ENCODE results near the gene ZNF32.
A peak's percentile ranks its signal among the peaks of the same experiment; 100 is the strongest.
"Not testable (repeated sequence)": the region's sequence is repeated elsewhere in the genome, so short reads cannot be mapped to it uniquely, and the experiment has no call there.

ZNF32 gene

GRCh38 chr10:43619368-43619767 lies 29.3 kb downstream of the ZNF32 start:
- no peaks in the 10 kb centered on the region for H3K27me3 ChIP-seq (ENCODE audit: control insufficient read depth, insufficient read depth, low read length)
- H3K9ac ChIP-seq (ENCODE audit: low read length) = no peak overlapping the region
- no peak overlapping the region for H3K4me3 ChIP-seq (ENCODE audit: low read length)
- H3K4me1 ChIP-seq (ENCODE audit: control insufficient read depth, insufficient read depth, low read length) = no peaks in the 10 kb centered on the region
- peaks cover 8% of the 10 kb centered on the region for H3K36me3 ChIP-seq (ENCODE audit: control insufficient read depth, insufficient read depth, low read length)
- H3K9me3 ChIP-seq (ENCODE audit: control insufficient read depth, low read length) = no peaks in the 10 kb centered on the region

DNA sequence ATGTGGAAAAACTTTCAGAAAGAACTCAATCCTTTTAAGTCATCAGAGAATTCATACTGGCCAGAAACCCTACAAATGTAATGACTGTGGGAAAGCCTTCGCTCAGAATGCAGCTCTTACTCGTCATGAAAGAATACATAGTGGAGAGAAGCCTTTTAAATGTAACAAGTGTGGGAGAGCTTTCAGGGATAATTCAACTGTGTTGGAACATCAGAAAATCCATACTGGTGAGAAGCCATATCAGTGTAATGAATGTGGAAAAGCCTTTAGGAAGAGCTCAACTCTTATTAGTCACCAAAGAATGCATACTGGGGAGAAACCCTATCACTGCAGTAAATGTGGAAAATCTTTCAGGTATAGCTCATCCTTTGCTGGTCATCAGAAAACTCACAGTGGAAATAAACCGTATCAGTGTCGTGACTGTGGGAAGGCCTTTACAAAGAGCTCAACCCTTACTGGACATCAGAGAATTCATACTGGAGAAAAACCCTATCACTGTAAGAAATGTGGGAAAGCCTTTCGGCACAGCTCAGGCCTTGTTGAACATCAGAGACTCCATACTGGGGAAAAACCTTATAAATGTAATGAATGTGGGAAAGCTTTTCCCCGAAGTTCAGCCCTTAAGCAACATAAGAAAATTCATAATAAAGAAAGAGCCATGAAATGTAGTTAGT lies 31.8 kb downstream of the ZNF32 start:
- no peak overlapping the region for H3K9ac ChIP-seq (ENCODE audit: low read length)
- H3K27me3 ChIP-seq (ENCODE audit: control insufficient read depth, insufficient read depth, low read length) = no peaks in the 10 kb centered on the region
- no peaks in the 10 kb centered on the region for H3K4me1 ChIP-seq (ENCODE audit: control insufficient read depth, insufficient read depth, low read length)
- H3K36me3 ChIP-seq (ENCODE audit: control insufficient read depth, insufficient read depth, low read length) = peaks cover 8% of the 10 kb centered on the region
- no peaks in the 10 kb centered on the region for H3K9me3 ChIP-seq (ENCODE audit: control insufficient read depth, low read length)
- H3K4me3 ChIP-seq (ENCODE audit: low read length) = no peak overlapping the region

DNA sequence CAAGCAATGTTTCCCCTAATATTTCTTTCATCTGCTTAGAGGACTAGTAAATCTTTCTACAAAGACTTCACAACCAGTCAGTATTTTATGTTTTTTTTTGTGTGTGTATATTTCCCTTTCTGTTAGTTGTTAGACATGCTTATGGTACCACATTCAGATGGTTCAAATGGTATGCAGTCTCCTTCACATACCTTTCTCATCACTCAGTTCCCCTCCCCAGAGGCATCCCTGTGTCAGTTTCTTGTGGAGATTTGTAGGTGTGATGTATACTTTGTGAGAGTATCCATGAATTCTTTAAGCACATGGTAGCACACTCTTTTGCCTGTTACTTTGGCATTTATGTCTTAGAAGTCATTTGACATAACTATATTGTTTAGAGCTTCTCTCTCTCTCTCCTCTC lies 38.0 kb downstream of the ZNF32 start:
- no peaks in the 10 kb centered on the region for H3K36me3 ChIP-seq (ENCODE audit: control insufficient read depth, insufficient read depth, low read length)
- H3K9me3 ChIP-seq (ENCODE audit: control insufficient read depth, low read length) = no peaks in the 10 kb centered on the region
- H3K27me3 ChIP-seq (ENCODE audit: control insufficient read depth, insufficient read depth, low read length) = no peaks in the 10 kb centered on the region
- H3K4me1 ChIP-seq (ENCODE audit: control insufficient read depth, insufficient read depth, low read length) = no peaks in the 10 kb centered on the region
- no peak overlapping the region for H3K4me3 ChIP-seq (ENCODE audit: low read length)
- no peak overlapping the region for H3K9ac ChIP-seq (ENCODE audit: low read length)

- Histone ChIP-seq H3K27me3 (ENCODE audit: control insufficient read depth, insufficient read depth, low read length) (no peaks in the 10 kb centered on the region), H3K4me1 (ENCODE audit: control insufficient read depth, insufficient read depth, low read length) (no peaks in the 10 kb centered on the region), H3K4me3 (ENCODE audit: low read length) (peak overlapping the region; percentile 34), H3K36me3 (ENCODE audit: control insufficient read depth, insufficient read depth, low read length) (no peaks in the 10 kb centered on the region), H3K9me3 (ENCODE audit: control insufficient read depth, low read length) (no peaks in the 10 kb centered on the region), H3K9ac (ENCODE audit: low read length) (peak overlapping the region; percentile 68)
These were observed 41.5 kb downstream of the ZNF32 start for GRCh38 chr10:43607199-43607573.

DNA sequence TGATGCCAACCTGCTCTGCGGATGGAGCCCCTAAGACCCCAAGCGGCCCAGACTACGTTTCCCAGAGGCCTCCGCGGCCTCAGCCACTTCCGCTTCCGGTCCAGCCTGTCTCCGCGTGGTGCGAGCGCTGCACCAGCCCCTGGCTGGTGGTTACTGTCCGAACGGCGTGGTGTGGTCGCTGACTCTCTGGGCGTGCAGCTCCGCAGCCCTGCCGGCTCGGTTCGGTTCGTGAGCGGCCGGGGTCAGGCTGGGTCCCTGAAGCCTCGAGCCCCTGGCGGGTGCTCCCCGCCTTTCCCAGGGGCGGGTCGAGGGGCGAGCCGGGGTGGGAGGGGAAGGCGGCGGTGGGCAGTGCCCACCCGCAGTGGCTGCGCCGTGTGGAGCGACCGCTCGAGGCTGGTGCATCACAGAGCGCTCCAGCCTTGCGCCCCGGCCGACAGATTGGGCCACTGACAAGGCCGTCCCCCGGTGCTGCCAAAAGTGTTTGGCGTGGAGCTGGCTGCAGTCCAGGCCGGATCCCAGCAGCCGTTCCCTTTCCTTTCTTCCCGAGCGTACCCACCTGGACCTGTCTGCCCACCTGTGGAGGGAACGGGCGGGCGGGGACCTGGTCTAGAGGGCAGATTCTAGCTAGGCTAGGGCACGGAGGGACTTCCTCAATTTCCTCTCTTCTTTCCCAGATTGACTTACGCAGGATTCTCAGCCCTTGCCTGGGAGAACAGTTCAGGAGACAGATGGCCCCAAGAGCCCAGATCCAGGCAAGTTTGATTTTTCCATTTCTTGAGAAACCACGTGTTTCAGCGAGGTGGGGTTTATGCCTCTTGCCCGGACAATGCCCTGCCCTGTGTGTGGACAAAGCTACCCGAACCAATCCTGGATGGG lies 42.1 kb downstream of the ZNF32 start, which contains the start of gene ZNF485:
ZNF485 (plus strand) TSS at position 116 of the 876 bp plus-strand sequence; CDS start at position 729, 613 bp downstream.
- Histone ChIP-seq H3K9ac (ENCODE audit: low read length) (peak within 1 kb of the TSS; percentile 68), H3K9me3 (ENCODE audit: control insufficient read depth, low read length) (no peaks in the 10 kb centered on the region), H3K4me3 (ENCODE audit: low read length) (peak within 1 kb of the TSS; percentile 34), H3K36me3 (ENCODE audit: control insufficient read depth, insufficient read depth, low read length) (no peaks in the 10 kb centered on the region), H3K4me1 (ENCODE audit: control insufficient read depth, insufficient read depth, low read length) (no peaks in the 10 kb centered on the region), H3K27me3 (ENCODE audit: control insufficient read depth, insufficient read depth, low read length) (no peaks in the 10 kb centered on the region)

- Histone ChIP-seq H3K4me3 (ENCODE audit: low read length) (no peak overlapping the region), H3K9me3 (ENCODE audit: control insufficient read depth, low read length) (no peaks in the 10 kb centered on the region), H3K27me3 (ENCODE audit: control insufficient read depth, insufficient read depth, low read length) (no peaks in the 10 kb centered on the region)
These were observed 42.8 kb downstream of the ZNF32 start for GRCh38 chr10:43605850-43606322.

GRCh38 chr10:43601576-43601975 lies 47.1 kb downstream of the ZNF32 start:
- H3K4me1 ChIP-seq (ENCODE audit: control insufficient read depth, insufficient read depth, low read length); H3K9ac ChIP-seq (ENCODE audit: low read length); H3K27me3 ChIP-seq (ENCODE audit: control insufficient read depth, insufficient read depth, low read length); H3K4me3 ChIP-seq (ENCODE audit: low read length); H3K36me3 ChIP-seq (ENCODE audit: control insufficient read depth, insufficient read depth, low read length); H3K9me3 ChIP-seq (ENCODE audit: control insufficient read depth, low read length): not testable (repeated sequence)

More at GRCh38 chr10:43605850-43606322, 42.8 kb downstream of the ZNF32 start:
- no peak overlapping the region for H3K9ac ChIP-seq (ENCODE audit: low read length)
- H3K36me3 ChIP-seq (ENCODE audit: control insufficient read depth, insufficient read depth, low read length) = no peaks in the 10 kb centered on the region
- no peaks in the 10 kb centered on the region for H3K4me1 ChIP-seq (ENCODE audit: control insufficient read depth, insufficient read depth, low read length)

DNA sequence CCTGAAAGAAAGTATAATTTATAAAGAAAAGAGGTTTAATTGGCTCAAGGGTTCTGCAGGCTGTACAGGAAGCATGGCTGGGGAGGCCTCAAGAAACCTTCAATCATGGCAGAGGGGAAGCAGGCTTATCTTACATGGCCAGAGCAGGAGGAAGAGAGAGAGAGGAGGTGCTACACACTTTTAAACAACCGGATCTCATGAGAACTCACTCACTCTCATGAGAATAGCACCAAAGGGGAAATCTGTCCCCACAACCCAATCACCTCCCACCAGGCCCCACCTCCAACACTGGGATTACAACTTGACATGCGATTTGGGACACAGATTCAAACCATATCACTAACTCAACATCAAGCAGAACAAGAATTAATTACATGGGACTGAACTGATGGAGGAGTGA lies 49.3 kb downstream of the ZNF32 start:
- H3K27me3 ChIP-seq (ENCODE audit: control insufficient read depth, insufficient read depth, low read length) = no peaks in the 10 kb centered on the region
- no peak overlapping the region for H3K9ac ChIP-seq (ENCODE audit: low read length)
- no peak overlapping the region for H3K4me3 ChIP-seq (ENCODE audit: low read length)
- H3K36me3 ChIP-seq (ENCODE audit: control insufficient read depth, insufficient read depth, low read length) = no peaks in the 10 kb centered on the region
- H3K4me1 ChIP-seq (ENCODE audit: control insufficient read depth, insufficient read depth, low read length) = peaks cover 12% of the 10 kb centered on the region
- no peaks in the 10 kb centered on the region for H3K9me3 ChIP-seq (ENCODE audit: control insufficient read depth, low read length)

DNA sequence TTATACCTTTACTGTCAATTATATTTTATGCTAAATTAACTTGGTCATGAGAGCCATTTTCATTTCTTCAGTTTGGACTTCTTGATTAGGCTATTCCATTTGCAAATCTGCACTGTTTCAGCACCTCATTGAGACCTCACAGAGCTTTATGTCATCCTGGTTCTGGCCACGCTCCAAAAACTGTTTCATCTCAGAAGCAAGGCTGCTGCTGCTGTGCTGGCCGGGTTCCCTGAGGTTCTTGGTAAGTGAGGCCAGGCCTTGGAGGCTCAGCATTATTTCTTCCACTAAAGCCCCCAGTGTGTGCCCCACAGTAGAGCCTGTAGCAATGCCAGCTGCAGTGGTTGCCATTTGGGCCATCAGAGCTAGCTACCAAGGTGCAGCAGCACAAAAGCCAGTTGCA lies 50.2 kb downstream of the ZNF32 start:
- Histone ChIP-seq H3K36me3 (ENCODE audit: control insufficient read depth, insufficient read depth, low read length) (no peaks in the 10 kb centered on the region), H3K4me3 (ENCODE audit: low read length) (no peak overlapping the region), H3K9me3 (ENCODE audit: control insufficient read depth, low read length) (no peaks in the 10 kb centered on the region), H3K9ac (ENCODE audit: low read length) (no peak overlapping the region), H3K4me1 (ENCODE audit: control insufficient read depth, insufficient read depth, low read length) (peaks cover 12% of the 10 kb centered on the region), H3K27me3 (ENCODE audit: control insufficient read depth, insufficient read depth, low read length) (no peaks in the 10 kb centered on the region)

DNA sequence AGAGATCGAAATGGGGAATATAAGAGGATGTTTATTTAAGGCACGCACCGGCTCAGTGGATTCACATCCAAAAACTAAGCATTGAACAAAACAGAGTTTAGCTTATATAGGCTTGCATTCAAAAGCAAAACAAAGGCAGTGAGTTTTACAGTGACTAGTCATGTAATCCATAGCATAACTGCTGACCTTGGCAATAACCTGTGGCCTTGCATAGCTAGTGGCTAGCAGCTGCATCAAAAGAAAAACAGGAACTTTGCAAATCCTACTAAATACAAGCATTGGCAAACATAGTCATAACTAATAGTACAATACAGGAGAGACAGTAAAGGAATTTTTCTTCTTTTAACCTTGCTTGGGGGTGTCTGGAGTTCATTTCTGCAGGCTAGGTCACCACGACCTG lies 52.1 kb downstream of the ZNF32 start:
- H3K4me1 ChIP-seq (ENCODE audit: control insufficient read depth, insufficient read depth, low read length) = peaks cover 12% of the 10 kb centered on the region
- H3K9me3 ChIP-seq (ENCODE audit: control insufficient read depth, low read length) = no peaks in the 10 kb centered on the region
- H3K9ac ChIP-seq (ENCODE audit: low read length) = no peak overlapping the region
- no peaks in the 10 kb centered on the region for H3K36me3 ChIP-seq (ENCODE audit: control insufficient read depth, insufficient read depth, low read length)
- H3K4me3 ChIP-seq (ENCODE audit: low read length) = no peak overlapping the region
- H3K27me3 ChIP-seq (ENCODE audit: control insufficient read depth, insufficient read depth, low read length) = no peaks in the 10 kb centered on the region

DNA sequence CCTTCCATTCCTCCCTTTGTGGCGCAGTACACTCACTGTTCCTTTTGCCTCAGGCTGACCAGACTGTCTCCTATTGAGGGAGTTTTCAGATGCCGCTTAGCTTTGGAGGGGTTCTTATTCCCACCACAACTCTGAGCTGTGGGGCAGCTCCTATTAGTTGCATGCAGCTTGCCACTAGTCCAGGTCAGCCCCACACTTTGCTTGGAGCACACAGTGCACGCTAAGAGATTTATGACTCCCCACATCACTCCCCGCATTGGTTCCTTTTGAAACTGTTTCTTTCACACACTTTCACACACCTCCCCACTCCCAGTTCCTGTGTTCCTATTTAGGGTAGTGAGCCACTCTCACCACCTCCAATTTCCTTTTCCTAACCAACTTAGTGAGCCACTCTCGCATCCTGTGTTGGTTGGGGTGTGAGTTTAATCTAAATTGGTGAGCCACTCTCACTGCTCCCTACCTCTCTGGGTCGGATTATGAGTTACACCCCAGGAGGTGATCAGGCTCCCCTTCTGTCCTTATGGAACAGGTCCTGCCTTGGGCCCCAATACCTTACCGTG lies 52.9 kb downstream of the ZNF32 start:
- H3K36me3 ChIP-seq (ENCODE audit: control insufficient read depth, insufficient read depth, low read length) = no peaks in the 10 kb centered on the region
- H3K4me1 ChIP-seq (ENCODE audit: control insufficient read depth, insufficient read depth, low read length) = peaks cover 12% of the 10 kb centered on the region
- no peaks in the 10 kb centered on the region for H3K27me3 ChIP-seq (ENCODE audit: control insufficient read depth, insufficient read depth, low read length)
- H3K9ac ChIP-seq (ENCODE audit: low read length) = no peak overlapping the region
- H3K4me3 ChIP-seq (ENCODE audit: low read length) = no peak overlapping the region
- no peaks in the 10 kb centered on the region for H3K9me3 ChIP-seq (ENCODE audit: control insufficient read depth, low read length)

Measured in mucosa of stomach (tissue), 1 donor.